Amygdala (tissue), 56 donors: ENCODE results near the gene CCDC85C.

Experiments
- DNase-seq, 56 donors: peaks; one replicate each; lab custom pipeline; 2025; lab: John Stamatoyannopoulos, UW

Gene CCDC85C

GRCh38 chr14:99468081-99468480 is 135.9 kb downstream of the CCDC85C start:
- DNase-seq: no peak

GRCh38 chr14:99467336-99468078 is 136.5 kb downstream of the CCDC85C start:
- DNase-seq: no peak

- no peak for DNase-seq
These were observed 137.2 kb downstream of the CCDC85C start for GRCh38 chr14:99466758-99467157.

GRCh38 chr14:99465288-99465687 is 138.7 kb downstream of the CCDC85C start:
- DNase-seq: no peak

- peak in 2 of 56 donors; percentile 5 to 17 for DNase-seq
These were observed 140.0 kb downstream of the CCDC85C start for GRCh38 chr14:99463974-99464373.

- no peak for DNase-seq
These were observed 141.8 kb downstream of the CCDC85C start for GRCh38 chr14:99462210-99462609.

GRCh38 chr14:99461411-99462085 is 142.5 kb downstream of the CCDC85C start:
- DNase-seq: no peak

- no peak for DNase-seq
These were observed 143.2 kb downstream of the CCDC85C start for GRCh38 chr14:99460793-99461192.

- DNase-seq: no peak
These were observed 144.4 kb downstream of the CCDC85C start for GRCh38 chr14:99459481-99460100.

- DNase-seq: no peak
These were observed 149.8 kb downstream of the CCDC85C start for GRCh38 chr14:99454246-99454645.

- no peak for DNase-seq
These were observed 151.0 kb downstream of the CCDC85C start for GRCh38 chr14:99452968-99453367.

GRCh38 chr14:99451234-99451633 is 152.8 kb downstream of the CCDC85C start:
- no peak for DNase-seq

- peak in 4 of 56 donors; percentile 4 to 26 (median 14) for DNase-seq
These were observed 153.7 kb downstream of the CCDC85C start for GRCh38 chr14:99450266-99450665.
